Measurements from ENCODE around the gene KNG1. TPM values are rescaled to one million over a fixed set of nuclear protein-coding genes. Genes with fewer than 3 reads are reported as not detected.

Gene KNG1
- not detected in 2 replicates for total RNA-seq

DNA sequence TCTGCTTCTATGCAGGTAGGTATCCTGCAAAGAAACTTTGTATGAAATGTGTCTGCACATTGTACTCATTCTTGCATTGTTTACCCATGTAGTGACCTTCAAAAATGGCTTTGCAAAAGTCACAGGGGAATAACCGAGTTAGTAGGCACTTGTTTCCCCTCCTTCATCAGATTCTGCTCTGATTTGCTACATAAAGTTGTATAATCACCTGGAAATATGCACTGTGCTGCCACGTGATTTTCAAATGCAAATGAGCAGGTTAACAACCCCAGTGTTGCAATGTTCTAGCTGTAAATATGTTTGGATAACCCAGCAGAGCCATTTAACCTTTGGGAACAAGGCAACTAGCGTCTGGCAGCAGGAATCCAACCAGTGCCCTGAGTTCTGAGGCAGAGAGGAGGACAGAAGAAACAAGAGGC is at the start of gene KNG1:
Gene KNG1, plus strand, starts transcription at position 321 of the 419 bp plus-strand sequence. CDS start 184 bp downstream, outside the sequence.

DNA sequence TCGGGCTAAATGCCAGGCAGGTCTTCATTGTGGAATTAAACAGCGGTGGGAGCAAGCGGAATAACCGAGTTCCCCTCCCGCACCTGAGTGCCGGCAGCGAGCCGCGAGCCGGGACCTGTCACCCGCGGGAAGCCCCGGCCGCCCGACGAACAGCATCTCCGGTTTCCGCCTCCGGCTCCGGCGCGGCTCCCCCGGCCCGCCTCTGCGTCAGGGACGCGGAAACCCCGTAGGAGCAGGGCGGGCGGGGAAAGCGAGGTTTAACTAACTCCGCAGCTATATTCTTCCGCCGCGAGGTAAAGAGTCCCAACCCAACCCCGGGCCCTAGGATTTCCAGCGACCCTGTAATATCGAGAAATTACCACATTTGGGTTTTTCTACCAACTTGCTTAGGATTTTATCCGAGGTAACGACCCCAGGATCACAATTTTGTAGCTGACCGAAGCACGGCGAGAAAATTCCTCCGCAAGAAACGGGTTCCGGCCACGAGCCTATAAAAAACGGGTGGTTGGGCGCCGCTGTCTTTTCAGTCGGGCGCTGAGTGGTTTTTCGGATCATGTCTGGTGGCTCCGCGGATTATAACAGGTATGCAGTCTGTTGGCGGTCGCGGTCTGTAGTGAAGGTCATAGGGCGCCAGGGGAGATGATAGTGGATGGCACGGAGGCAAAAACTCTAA is 66.0 kb downstream of the KNG1 start, which contains the start of gene EIF4A2:
Gene EIF4A2, plus strand, starts transcription at position 520 of the 673 bp plus-strand sequence. Its CDS starts 34 bp downstream, at position 554.

Other genes starting within 250 kb of the KNG1 start
- gene CRYGS, start 173.0 kb upstream of the KNG1 start, total RNA-seq = 1.1 and 1.2 TPM in 2 replicates
- 14.7 and 14.9 TPM in 2 replicates for gene TBCCD1, start 150.0 kb upstream of the KNG1 start, total RNA-seq
- 59.1 and 60.5 TPM in 2 replicates for gene DNAJB11, start 146.6 kb upstream of the KNG1 start, total RNA-seq
- not detected in 2 replicates for gene AHSG, start 104.3 kb upstream of the KNG1 start, total RNA-seq
- gene FETUB, start 77.0 kb upstream of the KNG1 start, total RNA-seq = not detected in 2 replicates
- gene HRG, start 51.3 kb upstream of the KNG1 start, total RNA-seq = not detected in 2 replicates
- 483 and 487 TPM in 2 replicates for gene EIF4A2, start 66.2 kb downstream of the KNG1 start, total RNA-seq
- gene RFC4, start 89.1 kb downstream of the KNG1 start, total RNA-seq = 16.4 and 27.2 TPM in 2 replicates
- not detected in 2 replicates for gene ADIPOQ, start 125.4 kb downstream of the KNG1 start, total RNA-seq
- 12.2 and 23.8 TPM in 2 replicates for gene ST6GAL1, start 213.2 kb downstream of the KNG1 start, total RNA-seq